Activated T-cell treated with anti-CD3 and anti-CD28 coated beads, Interleukin-2, amount 50 U/mL, for 4 hours (primary cell): Measurements from ENCODE around the gene CR2. TPM values are rescaled to one million over a fixed set of nuclear protein-coding genes. Genes with fewer than 3 reads are reported as not detected.
A peak's percentile ranks its signal among the peaks of the same experiment; 100 is the strongest.
"Not testable (repeated sequence)": the region's sequence is repeated elsewhere in the genome, so short reads cannot be mapped to it uniquely, and the experiment has no call there.

ENCODE experiments used
- ATAC-seq, 2 donors: fragments of 200-7000 bp; cut with Tn5 transposase; one replicate each; pipeline ENCODE4 v1.10.0; 2021
- DNase-seq: peaks from one replicate; pipeline ENCODE4 v3.0.0-alpha.2; 2020
- H3K27me3 Mint-ChIP-seq: one replicate; pipeline ENCODE4 v1.8.0; 2021; ENCODE audit warnings: low read depth, mixed read lengths
- H3K36me3 Mint-ChIP-seq: one replicate; pipeline ENCODE4 v1.8.0; 2022; ENCODE audit warnings: mixed read lengths; ENCODE audit not compliant: insufficient read depth
- H3K4me1 Mint-ChIP-seq: one replicate; pipeline ENCODE4 v1.8.0; 2021; ENCODE audit warnings: low read depth, mixed read lengths
- H3K4me3 Mint-ChIP-seq: one replicate; pipeline ENCODE4 v1.8.0; 2021; ENCODE audit warnings: mild to moderate bottlenecking, moderate library complexity, mixed read lengths
- H3K9me3 Mint-ChIP-seq: one replicate; pipeline ENCODE4 v1.8.0; 2021; ENCODE audit warnings: mixed read lengths
- total RNA-seq, 3 donors: library from RNA; stranded (reverse); gene quantifications; one replicate each; pipeline ENCODE4 v1.2.1, GENCODE V29; 2021

The CR2 gene
- total RNA-seq, 3 donors from 2014 or later: 0.43 to 1.1 (median 1.1) TPM

DNA sequence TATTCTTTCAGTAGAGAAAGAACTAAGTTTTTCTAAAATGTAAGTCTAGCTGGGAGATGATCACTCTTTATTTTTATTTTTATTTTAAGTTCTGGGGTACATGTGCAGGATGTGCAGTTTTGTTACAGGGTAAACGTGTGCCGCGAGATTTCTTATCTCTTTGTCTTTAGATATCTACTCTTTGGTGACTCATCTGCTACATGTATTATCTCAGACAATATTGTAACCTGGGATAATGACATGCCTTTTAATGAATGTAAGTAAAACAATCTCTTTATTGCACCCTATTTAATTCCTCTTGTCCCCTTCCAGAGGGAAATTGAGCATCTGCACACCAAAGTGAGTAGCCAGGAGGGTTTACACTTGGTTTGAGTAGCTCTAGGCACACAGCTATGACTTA is 9.4 kb downstream of the CR2 start:
- ATAC-seq (no peak), DNase-seq (no peak)
- Mint-ChIP-seq H3K9me3 (no peaks in the 10 kb centered on the region), H3K36me3 (no peaks in the 10 kb centered on the region), H3K4me1 (peaks cover 37% of the 10 kb centered on the region), H3K27me3 (peaks cover 2% of the 10 kb centered on the region), H3K4me3 (no peak overlapping the region)

DNA sequence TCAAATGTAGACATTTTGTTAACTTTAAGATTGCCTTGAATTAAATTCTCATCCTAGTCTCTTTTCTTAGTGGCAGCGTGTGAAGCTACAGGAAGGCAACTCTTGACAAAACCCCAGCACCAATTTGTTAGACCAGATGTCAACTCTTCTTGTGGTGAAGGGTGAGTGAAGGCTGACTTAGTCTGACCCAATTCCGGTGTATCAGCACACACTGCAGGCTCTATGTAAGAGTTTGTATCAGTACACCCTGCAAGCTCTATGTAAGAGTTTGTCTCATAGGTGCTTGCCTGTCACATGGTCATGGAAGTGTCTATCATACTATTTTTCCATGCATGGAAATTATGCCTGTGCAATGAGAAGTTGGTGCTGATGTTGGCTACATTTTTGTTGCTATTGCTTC is 16.8 kb downstream of the CR2 start:
- Mint-ChIP-seq H3K9me3 (no peaks in the 10 kb centered on the region), H3K4me3 (no peak overlapping the region), H3K36me3 (peaks cover 2% of the 10 kb centered on the region), H3K27me3 (peaks cover 3% of the 10 kb centered on the region), H3K4me1 (peaks cover 11% of the 10 kb centered on the region)
- DNase-seq: no peak
- ATAC-seq: peak; percentile 91 to 95

DNA sequence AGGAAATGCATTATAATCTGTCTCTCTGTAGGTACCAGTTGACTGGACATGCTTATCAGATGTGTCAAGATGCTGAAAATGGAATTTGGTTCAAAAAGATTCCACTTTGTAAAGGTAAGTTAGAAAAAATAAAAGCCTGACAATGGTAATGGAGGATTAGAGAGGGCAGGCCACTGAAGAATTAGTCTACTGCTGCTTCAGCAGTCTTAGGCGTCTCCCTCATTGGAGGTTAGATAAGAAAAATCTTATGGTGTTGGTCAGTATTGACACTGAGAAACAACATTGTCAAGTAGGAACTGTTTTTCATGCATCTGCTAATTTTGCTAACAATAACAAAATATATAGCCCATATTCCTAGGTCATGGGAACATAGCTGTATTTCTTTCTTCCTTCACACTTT is 20.1 kb downstream of the CR2 start:
- H3K4me3 Mint-ChIP-seq: no peak overlapping the region
- H3K4me1 Mint-ChIP-seq: peaks cover 11% of the 10 kb centered on the region
- peaks cover 2% of the 10 kb centered on the region for H3K27me3 Mint-ChIP-seq
- no peak for ATAC-seq
- H3K36me3 Mint-ChIP-seq: peaks cover 2% of the 10 kb centered on the region
- DNase-seq: no peak
- H3K9me3 Mint-ChIP-seq: no peaks in the 10 kb centered on the region

DNA sequence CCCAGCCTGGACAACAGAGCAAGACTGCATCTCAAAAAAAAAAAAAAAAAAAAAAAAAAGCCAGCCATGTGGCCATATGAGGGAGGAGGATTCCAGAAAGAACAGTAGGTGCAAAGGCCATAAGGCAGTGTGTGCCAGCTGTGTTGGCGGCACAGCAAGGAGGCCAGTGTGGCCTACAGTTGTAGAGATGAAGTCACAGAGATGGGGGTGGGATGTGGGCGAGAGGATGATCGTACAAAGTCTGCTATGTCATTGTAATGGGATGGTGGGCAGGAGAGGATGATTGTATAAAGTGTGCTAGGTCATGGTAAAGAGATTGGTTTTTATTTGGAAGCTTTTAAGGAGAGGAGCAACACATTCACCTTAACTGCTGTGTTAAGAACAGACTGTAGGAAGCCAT is 32.1 kb downstream of the CR2 start:
- peaks cover 6% of the 10 kb centered on the region for H3K27me3 Mint-ChIP-seq
- no peaks in the 10 kb centered on the region for H3K4me1 Mint-ChIP-seq
- ATAC-seq (no peak), DNase-seq (no peak)
- peaks cover 3% of the 10 kb centered on the region for H3K36me3 Mint-ChIP-seq
- no peak overlapping the region for H3K4me3 Mint-ChIP-seq
- no peaks in the 10 kb centered on the region for H3K9me3 Mint-ChIP-seq

DNA sequence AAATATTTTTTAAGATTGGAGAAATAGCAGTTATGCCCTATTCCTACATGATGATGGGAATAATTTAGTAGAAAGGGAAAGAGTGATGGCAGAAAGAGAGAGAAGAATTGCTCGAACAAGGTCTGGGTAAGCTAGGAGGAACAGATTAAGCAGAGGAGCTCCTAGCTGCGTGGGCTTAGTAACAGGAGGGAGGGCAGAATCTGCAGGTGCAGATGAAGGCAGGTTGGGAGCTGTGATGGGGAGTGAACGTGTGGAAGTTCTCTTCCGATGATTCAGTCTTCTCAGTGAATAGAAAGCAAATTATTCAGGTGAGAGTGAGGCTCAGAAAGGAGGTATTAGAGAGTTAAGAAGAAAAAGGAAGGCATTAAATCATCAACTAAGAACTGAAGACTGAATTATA is 33.5 kb downstream of the CR2 start:
- H3K27me3 Mint-ChIP-seq: peaks cover 3% of the 10 kb centered on the region
- no peaks in the 10 kb centered on the region for H3K36me3 Mint-ChIP-seq
- H3K4me3 Mint-ChIP-seq: no peak overlapping the region

DNA sequence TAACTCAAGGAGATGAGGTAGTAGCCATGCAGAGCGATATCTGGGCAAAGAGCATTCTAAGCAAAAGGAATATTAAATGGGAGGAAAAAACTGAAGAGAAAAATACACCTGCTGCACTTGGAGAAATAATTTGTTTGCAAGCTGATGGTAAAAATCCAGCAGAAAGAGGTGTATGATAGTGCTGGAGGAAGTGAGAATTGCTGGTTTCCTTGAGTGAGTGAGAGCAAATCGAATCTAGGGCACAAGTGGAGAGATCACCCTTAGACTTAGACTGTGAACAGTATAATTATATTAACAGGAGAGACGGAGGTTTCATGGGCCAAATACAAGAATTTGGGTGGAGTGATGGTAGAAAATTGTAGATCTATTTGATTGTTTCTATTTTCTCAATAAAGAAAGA is 39.1 kb downstream of the CR2 start:
- DNase-seq (no peak), ATAC-seq (no peak)
- Mint-ChIP-seq H3K36me3 (no peaks in the 10 kb centered on the region), H3K9me3 (no peaks in the 10 kb centered on the region), H3K4me3 (no peak overlapping the region), H3K4me1 (peaks cover 10% of the 10 kb centered on the region), H3K27me3 (peaks cover 20% of the 10 kb centered on the region)

More for the DNA sequence above, 33.5 kb downstream of the CR2 start:
- DNase-seq (no peak), ATAC-seq (no peak)
- H3K4me1 Mint-ChIP-seq: no peaks in the 10 kb centered on the region
- no peaks in the 10 kb centered on the region for H3K9me3 Mint-ChIP-seq

DNA sequence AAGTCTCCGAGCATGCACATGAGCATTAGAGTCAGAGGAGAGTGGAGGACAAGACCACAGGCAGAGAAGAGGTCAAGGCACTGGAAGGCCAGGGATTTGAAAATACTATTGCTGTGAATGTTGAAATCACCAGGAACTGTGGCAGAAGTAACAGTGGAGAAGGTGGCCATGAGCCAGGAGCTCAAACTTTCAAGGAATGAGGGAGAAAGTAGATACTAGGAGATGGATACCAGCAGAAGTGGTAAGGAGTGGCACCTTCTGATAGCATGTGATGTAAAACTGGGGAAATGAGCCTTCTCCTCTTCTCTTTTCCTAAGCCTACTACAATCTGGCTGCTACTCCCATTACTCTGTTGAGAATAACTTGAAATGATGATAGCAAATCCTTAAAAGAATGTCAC is 40.0 kb downstream of the CR2 start:
- no peaks in the 10 kb centered on the region for H3K36me3 Mint-ChIP-seq
- ATAC-seq: no peak
- H3K4me3 Mint-ChIP-seq: no peak overlapping the region
- no peak for DNase-seq
- peaks cover 22% of the 10 kb centered on the region for H3K27me3 Mint-ChIP-seq
- peaks cover 11% of the 10 kb centered on the region for H3K4me1 Mint-ChIP-seq
- H3K9me3 Mint-ChIP-seq: no peaks in the 10 kb centered on the region

DNA sequence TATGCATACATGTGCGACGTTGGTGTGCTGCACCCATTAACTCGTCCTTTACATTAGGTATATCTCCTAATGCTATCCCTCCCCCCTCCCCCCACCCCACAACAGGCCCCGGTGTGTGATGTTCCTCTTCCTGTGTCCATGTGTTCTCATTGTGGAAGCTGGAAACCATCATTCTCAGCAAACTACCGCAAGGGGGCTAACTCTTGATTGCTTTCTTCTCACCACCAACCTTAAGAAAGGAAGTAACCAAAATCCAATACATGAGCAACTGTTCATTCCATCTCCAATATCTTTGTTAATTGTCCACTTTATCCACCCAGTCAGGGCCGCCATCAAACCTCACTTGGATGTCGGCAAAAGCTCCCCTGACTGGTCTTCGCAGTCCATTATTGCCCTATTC is 41.2 kb downstream of the CR2 start:
- Mint-ChIP-seq H3K27me3 (peaks cover 22% of the 10 kb centered on the region), H3K4me3 (peak overlapping the region; percentile 77), H3K4me1 (peaks cover 18% of the 10 kb centered on the region)
- ATAC-seq, H3K9me3 Mint-ChIP-seq, H3K36me3 Mint-ChIP-seq, DNase-seq: not testable (repeated sequence)

DNA sequence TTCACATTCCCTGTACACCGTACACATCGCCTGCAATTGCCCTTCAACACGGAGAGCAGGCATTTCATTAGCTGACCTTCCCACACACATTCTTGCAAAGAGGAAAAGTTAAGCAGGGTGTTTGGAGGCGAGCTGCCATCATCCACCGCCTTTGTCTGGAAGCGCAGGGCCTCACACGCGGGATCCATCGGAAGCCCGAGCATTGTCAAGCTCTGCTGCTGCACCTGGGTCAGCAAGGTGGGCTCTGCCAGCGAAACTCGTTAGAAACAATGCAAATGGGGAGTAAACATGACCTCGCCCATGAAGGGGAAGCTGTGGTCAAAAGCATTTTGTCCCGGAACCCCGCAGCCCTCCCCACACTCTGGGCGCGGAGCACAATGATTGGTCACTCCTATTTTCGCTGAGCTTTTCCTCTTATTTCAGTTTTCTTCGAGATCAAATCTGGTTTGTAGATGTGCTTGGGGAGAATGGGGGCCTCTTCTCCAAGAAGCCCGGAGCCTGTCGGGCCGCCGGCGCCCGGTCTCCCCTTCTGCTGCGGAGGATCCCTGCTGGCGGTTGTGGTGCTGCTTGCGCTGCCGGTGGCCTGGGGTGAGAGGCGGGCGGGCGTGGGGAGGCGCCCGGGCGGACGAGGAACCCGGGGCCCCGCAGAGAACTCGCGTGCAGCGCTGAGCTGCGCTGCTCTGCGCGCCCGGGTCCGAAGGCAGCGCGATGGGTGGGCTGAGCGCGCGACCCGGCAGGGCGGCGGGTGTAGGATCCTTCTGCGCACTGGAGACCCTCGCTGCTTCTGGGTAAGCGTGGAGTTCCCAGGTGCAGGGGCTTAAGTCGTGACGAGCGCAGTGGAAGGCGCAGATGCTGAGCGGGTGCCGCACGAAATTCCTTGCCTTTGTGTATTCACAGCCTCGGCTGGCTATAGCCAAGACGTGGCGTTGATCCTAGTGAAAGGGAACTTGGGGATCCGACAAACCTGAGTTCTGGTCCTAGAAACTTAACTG is 42.0 kb downstream of the CR2 start, which contains the start of gene CR1:
Gene CR1, plus strand, starts transcription at position 357 of the 992 bp plus-strand sequence. Its CDS starts 111 bp downstream, at position 468.
- Mint-ChIP-seq H3K36me3 (no peaks in the 10 kb centered on the region), H3K4me3 (peak within 1 kb of the TSS; percentile 77), H3K4me1 (peaks cover 18% of the 10 kb centered on the region), H3K9me3 (no peaks in the 10 kb centered on the region), H3K27me3 (peaks cover 22% of the 10 kb centered on the region)
- DNase-seq (peak; percentile 21), ATAC-seq (peak; percentile 59 to 60)

DNA sequence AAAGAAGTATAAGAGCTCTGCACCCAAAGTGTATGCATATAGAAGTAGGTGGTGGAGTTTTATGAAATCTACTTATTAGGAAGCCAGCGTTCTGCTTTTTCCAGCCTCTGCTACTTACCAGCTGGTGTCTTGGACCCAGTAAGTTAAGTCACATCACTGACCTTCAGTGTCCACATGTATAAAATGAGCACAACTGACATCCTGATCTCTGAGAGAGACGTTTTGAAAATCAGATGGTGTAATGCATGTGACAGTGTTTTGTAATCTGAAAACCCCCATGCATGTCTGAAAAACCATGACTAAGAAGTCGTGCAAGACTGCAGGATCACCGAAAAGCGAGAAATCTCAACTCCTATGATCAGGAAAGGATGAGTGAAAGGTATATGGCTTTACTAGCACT is 43.8 kb downstream of the CR2 start:
- no peaks in the 10 kb centered on the region for H3K36me3 Mint-ChIP-seq
- no peaks in the 10 kb centered on the region for H3K9me3 Mint-ChIP-seq
- peaks cover 18% of the 10 kb centered on the region for H3K4me1 Mint-ChIP-seq
- DNase-seq (no peak), ATAC-seq (no peak)
- peaks cover 27% of the 10 kb centered on the region for H3K27me3 Mint-ChIP-seq
- no peak overlapping the region for H3K4me3 Mint-ChIP-seq

DNA sequence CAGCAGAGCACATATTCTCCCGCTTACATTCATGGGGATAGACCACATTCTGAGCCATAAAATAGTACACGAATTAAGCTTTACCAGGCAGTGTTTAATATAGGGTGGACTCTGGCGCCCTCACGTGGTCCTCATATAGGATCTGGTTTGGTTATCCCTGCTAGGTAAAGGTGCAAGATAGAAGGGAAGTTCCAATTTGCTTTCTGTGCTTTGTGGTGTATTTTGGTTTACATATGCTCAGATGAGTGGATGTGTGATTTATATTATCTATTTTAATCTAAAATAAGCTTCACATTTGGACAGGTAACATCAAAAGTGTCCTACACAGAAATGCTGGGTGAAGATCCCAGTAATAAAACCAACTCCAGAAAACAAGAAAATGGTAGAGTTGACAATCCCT is 45.4 kb downstream of the CR2 start:
- Mint-ChIP-seq H3K4me1 (peaks cover 18% of the 10 kb centered on the region), H3K27me3 (peaks cover 30% of the 10 kb centered on the region), H3K9me3 (no peaks in the 10 kb centered on the region), H3K4me3 (no peak overlapping the region), H3K36me3 (no peaks in the 10 kb centered on the region)
- DNase-seq (peak; percentile 57), ATAC-seq (peak; percentile 53 to 67)

DNA sequence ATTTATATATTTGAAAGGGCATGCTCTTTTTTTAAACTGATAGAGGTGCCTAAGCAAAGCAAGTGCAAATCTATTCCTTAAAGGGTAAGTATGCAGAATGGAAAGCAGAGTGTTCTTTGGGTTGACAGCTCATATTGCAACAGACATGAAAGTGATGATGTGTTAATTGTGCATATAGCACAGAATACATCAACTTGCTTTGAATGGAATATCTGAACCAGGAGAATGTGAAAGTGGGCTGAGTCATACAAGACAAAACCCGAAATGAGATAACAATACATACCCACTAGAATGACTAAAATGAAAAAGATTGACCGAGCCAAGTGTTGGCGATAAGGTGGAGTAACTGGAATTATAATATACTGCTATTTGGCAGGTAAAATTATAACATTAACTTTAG is 46.2 kb downstream of the CR2 start:
- DNase-seq (no peak), ATAC-seq (peak; percentile 62 to 75)
- Mint-ChIP-seq H3K4me3 (no peak overlapping the region), H3K27me3 (peaks cover 29% of the 10 kb centered on the region), H3K4me1 (peaks cover 18% of the 10 kb centered on the region), H3K36me3 (no peaks in the 10 kb centered on the region), H3K9me3 (no peaks in the 10 kb centered on the region)

DNA sequence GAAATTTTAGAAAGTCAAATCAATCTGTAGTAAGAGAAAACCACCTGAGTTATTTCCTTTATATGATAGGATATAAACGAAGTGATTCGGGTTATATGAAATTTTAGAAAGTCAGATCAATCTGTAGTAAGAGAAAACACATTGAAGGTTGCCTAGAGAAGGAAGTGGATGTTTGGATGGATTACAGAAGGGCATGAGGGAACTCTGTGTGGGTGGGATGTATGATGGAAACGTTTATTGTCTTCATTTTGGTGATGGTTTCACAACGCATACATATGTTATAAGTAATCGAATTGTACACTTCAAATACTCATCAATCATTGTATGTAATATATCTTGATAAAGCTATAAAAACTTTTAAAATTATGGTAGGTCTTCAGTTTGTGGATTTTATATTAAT is 46.9 kb downstream of the CR2 start:
- Mint-ChIP-seq H3K27me3 (peaks cover 26% of the 10 kb centered on the region), H3K9me3 (no peaks in the 10 kb centered on the region), H3K4me1 (peaks cover 10% of the 10 kb centered on the region), H3K4me3 (no peak overlapping the region), H3K36me3 (no peaks in the 10 kb centered on the region)
- DNase-seq (no peak), ATAC-seq (no peak)

DNA sequence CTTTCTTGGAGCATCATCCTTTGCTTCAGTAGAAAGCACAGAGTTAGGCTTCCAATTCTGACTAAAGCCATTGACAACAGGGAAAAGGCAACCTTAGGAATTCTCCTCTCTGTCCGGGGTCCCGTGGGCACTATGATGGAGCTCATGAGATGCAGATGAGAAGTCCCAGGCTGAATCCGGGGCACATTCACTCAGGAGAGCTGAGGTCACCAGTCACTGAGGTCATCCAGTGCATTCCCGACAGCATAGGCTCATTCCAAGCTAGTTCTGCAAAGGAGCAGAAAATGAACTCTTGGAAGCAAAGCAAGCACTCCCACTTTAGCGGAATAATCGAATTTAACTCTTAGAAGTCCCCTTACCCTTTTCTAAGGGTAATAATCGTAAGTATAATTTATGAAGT is 48.6 kb downstream of the CR2 start:
- Mint-ChIP-seq H3K4me1 (peaks cover 8% of the 10 kb centered on the region), H3K4me3 (no peak overlapping the region), H3K9me3 (no peaks in the 10 kb centered on the region), H3K27me3 (peaks cover 22% of the 10 kb centered on the region), H3K36me3 (no peaks in the 10 kb centered on the region)
- ATAC-seq (no peak), DNase-seq (no peak)

DNA sequence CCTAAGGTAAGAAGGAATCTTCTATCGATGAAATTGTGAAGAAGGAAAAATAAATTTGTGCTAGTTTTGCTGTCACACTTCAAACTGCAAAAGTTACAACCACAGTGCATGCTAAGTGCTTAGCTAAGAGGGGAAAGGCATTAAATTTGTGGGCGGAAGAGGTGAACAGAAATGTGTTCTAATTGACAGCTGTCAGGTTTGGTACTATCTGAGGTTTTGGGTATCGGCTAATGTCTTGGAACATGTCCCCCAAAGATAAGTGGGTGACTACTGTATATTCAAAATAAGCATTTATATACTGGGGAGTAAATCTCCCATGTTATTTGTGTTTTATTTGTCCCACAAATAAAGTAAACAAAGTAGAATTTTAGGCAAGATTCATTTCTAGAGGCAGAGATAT is 49.8 kb downstream of the CR2 start:
- no peak for ATAC-seq
- Mint-ChIP-seq H3K27me3 (peaks cover 18% of the 10 kb centered on the region), H3K36me3 (peaks cover 3% of the 10 kb centered on the region), H3K4me3 (no peak overlapping the region), H3K9me3 (no peaks in the 10 kb centered on the region), H3K4me1 (peaks cover 8% of the 10 kb centered on the region)
- no peak for DNase-seq
